T-helper 2 cell treated with Interferon-gamma antibody and Interleukin-4, amounts not matched to agents 5 μg/mL and 100 μg/mL, for 36 hours (primary cell): ENCODE measurements around the gene NOXO1.
"Not testable (repeated sequence)": the region's sequence is repeated elsewhere in the genome, so short reads cannot be mapped to it uniquely, and the experiment has no call there.

Source experiments
- DNase-seq: peaks from one replicate; pipeline ENCODE4 v3.0.0; 2021; ENCODE audit warnings: low spot score
- H3K27ac Mint-ChIP-seq: one replicate; pipeline ENCODE4 v1.8.0; 2021; ENCODE audit warnings: mild to moderate bottlenecking, mixed read lengths
- H3K27me3 Mint-ChIP-seq: one replicate; pipeline ENCODE4 v1.8.0; 2021; ENCODE audit warnings: low read depth, mixed read lengths
- H3K36me3 Mint-ChIP-seq: one replicate; pipeline ENCODE4 v1.8.0; 2021; ENCODE audit warnings: low read depth, mixed read lengths
- H3K4me1 Mint-ChIP-seq: one replicate; pipeline ENCODE4 v1.8.0; 2021; ENCODE audit warnings: low read depth, mixed read lengths
- H3K4me3 Mint-ChIP-seq: one replicate; pipeline ENCODE4 v1.8.0; 2022; ENCODE audit warnings: mild to moderate bottlenecking, moderate library complexity, mixed read lengths
- H3K9me3 Mint-ChIP-seq: one replicate; pipeline ENCODE4 v1.8.0; 2021; ENCODE audit warnings: mixed read lengths

Gene NOXO1

GRCh38 chr16:1960665-1961630 is 20.3 kb downstream of the NOXO1 start:
- DNase-seq, result no peak
- H3K9me3 Mint-ChIP-seq, result no peaks in the 10 kb centered on the region
- H3K4me3 Mint-ChIP-seq, result peak overlapping the region; percentile 98
- peaks cover 39% of the 10 kb centered on the region for H3K36me3 Mint-ChIP-seq
- peak overlapping the region; percentile 94 for H3K27ac Mint-ChIP-seq
- peaks cover 29% of the 10 kb centered on the region for H3K4me1 Mint-ChIP-seq
- H3K27me3 Mint-ChIP-seq, result no peaks in the 10 kb centered on the region

GRCh38 chr16:1959269-1960039 is 21.8 kb downstream of the NOXO1 start, which contains the start of gene NDUFB10:
TSS of gene NDUFB10 (plus strand) at chr16:1959538. CDS start at chr16:1959625, 87 bp downstream.
- Mint-ChIP-seq H3K9me3 (no peaks in the 10 kb centered on the region), H3K4me1 (peaks cover 23% of the 10 kb centered on the region), H3K27me3 (no peaks in the 10 kb centered on the region), H3K27ac (peak within 1 kb of the TSS; percentile 94), H3K4me3 (peak within 1 kb of the TSS; percentile 98), H3K36me3 (peaks cover 37% of the 10 kb centered on the region)
- peak; percentile 93 for DNase-seq

GRCh38 chr16:1958715-1959268 is 22.5 kb downstream of the NOXO1 start:
- DNase-seq, result no peak
- H3K27ac Mint-ChIP-seq, result peak overlapping the region; percentile 71
- peak overlapping the region; percentile 98 for H3K4me3 Mint-ChIP-seq
- no peaks in the 10 kb centered on the region for H3K27me3 Mint-ChIP-seq
- H3K9me3 Mint-ChIP-seq, result no peaks in the 10 kb centered on the region
- H3K36me3 Mint-ChIP-seq, result peaks cover 32% of the 10 kb centered on the region
- peaks cover 23% of the 10 kb centered on the region for H3K4me1 Mint-ChIP-seq

- not testable (repeated sequence) for H3K4me3 Mint-ChIP-seq, DNase-seq, H3K27ac Mint-ChIP-seq, H3K9me3 Mint-ChIP-seq, H3K27me3 Mint-ChIP-seq
- Mint-ChIP-seq H3K36me3 (peaks cover 26% of the 10 kb centered on the region), H3K4me1 (peaks cover 19% of the 10 kb centered on the region)
These were observed 23.2 kb downstream of the NOXO1 start for GRCh38 chr16:1958143-1958491.

- H3K27ac Mint-ChIP-seq, H3K9me3 Mint-ChIP-seq, H3K27me3 Mint-ChIP-seq, DNase-seq, H3K4me3 Mint-ChIP-seq: not testable (repeated sequence)
- peaks cover 21% of the 10 kb centered on the region for H3K36me3 Mint-ChIP-seq
- H3K4me1 Mint-ChIP-seq, result peaks cover 19% of the 10 kb centered on the region
These were observed 23.7 kb downstream of the NOXO1 start for GRCh38 chr16:1957434-1958142.

GRCh38 chr16:1953734-1954133 is 27.5 kb downstream of the NOXO1 start:
- DNase-seq, result no peak
- Mint-ChIP-seq H3K9me3 (no peaks in the 10 kb centered on the region), H3K4me1 (no peaks in the 10 kb centered on the region), H3K4me3 (no peak overlapping the region), H3K27me3 (no peaks in the 10 kb centered on the region), H3K27ac (no peak overlapping the region), H3K36me3 (no peaks in the 10 kb centered on the region)

GRCh38 chr16:1950559-1950958 is 30.7 kb downstream of the NOXO1 start:
- H3K9me3 Mint-ChIP-seq, result no peaks in the 10 kb centered on the region
- no peaks in the 10 kb centered on the region for H3K4me1 Mint-ChIP-seq
- H3K27ac Mint-ChIP-seq, result no peak overlapping the region
- no peak for DNase-seq
- H3K4me3 Mint-ChIP-seq, result no peak overlapping the region
- no peaks in the 10 kb centered on the region for H3K36me3 Mint-ChIP-seq
- H3K27me3 Mint-ChIP-seq, result no peaks in the 10 kb centered on the region

- H3K4me1 Mint-ChIP-seq, result no peaks in the 10 kb centered on the region
These were observed 31.2 kb downstream of the NOXO1 start for GRCh38 chr16:1950047-1950446.

GRCh38 chr16:1949507-1949906 is 31.8 kb downstream of the NOXO1 start:
- H3K9me3 Mint-ChIP-seq, result no peaks in the 10 kb centered on the region
- no peak overlapping the region for H3K27ac Mint-ChIP-seq
- DNase-seq, result no peak
- H3K4me3 Mint-ChIP-seq, result no peak overlapping the region
- no peaks in the 10 kb centered on the region for H3K36me3 Mint-ChIP-seq
- H3K4me1 Mint-ChIP-seq, result peaks cover 2% of the 10 kb centered on the region
- H3K27me3 Mint-ChIP-seq, result no peaks in the 10 kb centered on the region

More at GRCh38 chr16:1950047-1950446, 31.2 kb downstream of the NOXO1 start:
- H3K27me3 Mint-ChIP-seq, result no peaks in the 10 kb centered on the region
- H3K27ac Mint-ChIP-seq, result no peak overlapping the region
- H3K4me3 Mint-ChIP-seq, result no peak overlapping the region
- no peak for DNase-seq
- no peaks in the 10 kb centered on the region for H3K9me3 Mint-ChIP-seq
- no peaks in the 10 kb centered on the region for H3K36me3 Mint-ChIP-seq

GRCh38 chr16:1947369-1947670 is 33.9 kb downstream of the NOXO1 start:
- Mint-ChIP-seq H3K4me1 (peaks cover 8% of the 10 kb centered on the region), H3K27ac (no peak overlapping the region), H3K27me3 (no peaks in the 10 kb centered on the region)

GRCh38 chr16:1946495-1947368 is 34.5 kb downstream of the NOXO1 start:
- Mint-ChIP-seq H3K4me1 (peaks cover 13% of the 10 kb centered on the region), H3K27ac (no peak overlapping the region), H3K27me3 (no peaks in the 10 kb centered on the region), H3K9me3 (no peaks in the 10 kb centered on the region), H3K4me3 (no peak overlapping the region), H3K36me3 (no peaks in the 10 kb centered on the region)
- no peak for DNase-seq

More at GRCh38 chr16:1947369-1947670, 33.9 kb downstream of the NOXO1 start:
- Mint-ChIP-seq H3K36me3 (no peaks in the 10 kb centered on the region), H3K9me3 (no peaks in the 10 kb centered on the region), H3K4me3 (no peak overlapping the region)
- DNase-seq, result no peak

GRCh38 chr16:1945559-1946391 is 35.5 kb downstream of the NOXO1 start:
- Mint-ChIP-seq H3K36me3 (no peaks in the 10 kb centered on the region), H3K27ac (no peak overlapping the region), H3K27me3 (no peaks in the 10 kb centered on the region), H3K4me3 (no peak overlapping the region), H3K4me1 (peaks cover 16% of the 10 kb centered on the region), H3K9me3 (no peaks in the 10 kb centered on the region)
- DNase-seq, result no peak
